LHCN-M2 (cell line): Measurements from ENCODE around the gene UCKL1. TPM values are rescaled to one million over a fixed set of nuclear protein-coding genes. Genes with fewer than 3 reads are reported as not detected.
"Not testable (repeated sequence)": the region's sequence is repeated elsewhere in the genome, so short reads cannot be mapped to it uniquely, and the experiment has no call there.

Experiments used
- DNase-seq: peaks from one replicate; pipeline ENCODE4 v3.0.0-alpha.2; 2012; ENCODE audit warnings: low read depth
- total RNA-seq: library from RNA; depleted of rRNA; stranded (reverse); fragments of >200 nt; gene quantifications from 2 replicates; pipeline ENCODE4 v1.2.3, GENCODE V29; 2014

The UCKL1 gene
- total RNA-seq, 1 experiment from 2014 or later = 22.8 TPM

DNA sequence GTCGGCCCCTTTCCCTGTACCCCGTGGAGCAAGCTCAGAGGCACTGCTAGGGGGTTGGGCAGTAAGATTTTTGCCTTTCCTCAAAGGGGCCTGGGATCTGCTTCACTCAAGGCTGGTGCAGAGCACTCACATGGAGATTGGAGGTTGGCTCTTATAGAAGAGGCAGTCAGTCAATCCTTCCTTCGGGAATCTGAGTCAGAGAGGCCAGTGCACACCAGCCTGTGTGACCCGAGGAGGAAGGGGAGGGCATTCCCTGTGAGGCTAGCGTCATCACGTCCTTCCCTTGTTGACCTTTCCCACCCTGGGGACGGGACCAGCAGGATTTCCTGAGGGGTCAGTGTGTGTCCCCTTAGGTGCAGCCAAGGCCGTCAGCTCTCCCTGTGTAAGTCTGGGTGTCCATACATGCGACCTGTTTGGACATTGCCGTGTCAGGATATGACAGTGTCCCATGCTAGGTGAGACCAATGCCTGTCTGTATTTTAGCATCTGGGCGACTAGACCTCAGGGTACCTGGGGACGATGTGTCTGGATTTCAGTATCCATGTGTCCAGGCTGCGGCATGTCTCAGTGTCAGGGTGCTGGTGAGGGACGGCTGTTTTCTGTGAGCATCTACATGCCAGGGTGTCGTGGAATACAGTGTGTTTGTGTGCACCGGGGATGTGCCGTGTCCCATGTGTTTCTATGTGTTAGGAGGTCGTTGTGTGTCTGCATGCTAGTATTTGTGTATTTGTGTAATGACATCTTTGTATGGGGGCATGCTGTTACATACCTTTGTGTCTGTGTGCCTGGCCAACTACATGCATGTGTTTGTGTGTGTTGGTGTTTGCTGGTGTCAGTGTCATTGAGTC is 16.3 kb upstream of the UCKL1 start:
- DNase-seq = no peak

DNA sequence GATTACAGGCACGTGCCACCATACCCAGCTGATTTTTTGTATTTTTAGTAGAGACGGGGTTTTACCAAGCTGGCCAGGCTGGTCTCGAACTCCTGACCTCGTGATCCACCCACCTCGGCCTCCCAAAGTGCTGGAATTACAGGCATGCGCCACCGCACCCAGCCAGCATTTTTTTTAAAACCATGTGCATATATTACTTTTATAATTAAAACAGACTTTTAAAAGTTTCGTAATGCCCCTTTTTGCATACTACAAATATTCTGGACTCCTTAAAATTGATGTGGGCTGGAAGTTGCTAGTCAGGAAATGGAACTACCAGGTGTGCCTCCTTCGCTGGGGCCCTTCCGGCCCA is 15.7 kb upstream of the UCKL1 start:
- not testable (repeated sequence) for DNase-seq

DNA sequence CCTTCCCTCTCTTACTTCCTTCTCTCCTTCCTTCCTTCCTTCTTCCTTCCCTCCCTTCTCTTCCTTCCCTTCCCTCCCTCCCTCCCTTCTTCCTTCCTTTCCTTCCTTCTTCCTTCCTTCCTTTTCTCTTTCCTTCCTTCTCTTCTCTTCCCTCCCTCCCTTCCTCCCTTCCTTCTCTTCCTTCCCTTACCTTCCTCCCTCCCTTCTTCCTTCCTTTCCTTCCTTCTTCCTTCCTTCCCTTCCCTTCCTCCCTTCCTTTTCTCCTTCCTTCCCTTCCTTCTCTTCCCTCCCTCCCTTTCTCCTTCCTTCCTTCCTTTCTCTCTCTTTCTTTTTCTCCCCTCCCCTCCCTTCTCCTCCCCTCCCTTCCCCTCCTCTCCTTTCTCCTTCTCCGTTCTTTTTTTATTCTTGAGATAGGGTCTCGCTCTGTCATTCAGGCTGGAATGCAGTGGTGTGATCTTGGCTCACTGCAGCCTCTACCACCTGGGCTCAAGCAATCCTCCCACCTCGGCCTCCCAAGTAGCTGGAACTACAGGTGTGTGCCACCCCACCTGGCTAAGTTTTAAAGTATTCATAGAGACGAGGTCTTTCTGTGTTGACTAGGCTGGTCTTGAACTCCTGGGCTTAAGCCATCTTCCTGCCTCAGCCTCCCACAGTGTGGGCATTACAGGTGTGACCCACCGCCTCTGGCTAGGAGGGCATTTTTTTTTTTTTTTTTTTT is 14.7 kb upstream of the UCKL1 start:
- no peak for DNase-seq

DNA sequence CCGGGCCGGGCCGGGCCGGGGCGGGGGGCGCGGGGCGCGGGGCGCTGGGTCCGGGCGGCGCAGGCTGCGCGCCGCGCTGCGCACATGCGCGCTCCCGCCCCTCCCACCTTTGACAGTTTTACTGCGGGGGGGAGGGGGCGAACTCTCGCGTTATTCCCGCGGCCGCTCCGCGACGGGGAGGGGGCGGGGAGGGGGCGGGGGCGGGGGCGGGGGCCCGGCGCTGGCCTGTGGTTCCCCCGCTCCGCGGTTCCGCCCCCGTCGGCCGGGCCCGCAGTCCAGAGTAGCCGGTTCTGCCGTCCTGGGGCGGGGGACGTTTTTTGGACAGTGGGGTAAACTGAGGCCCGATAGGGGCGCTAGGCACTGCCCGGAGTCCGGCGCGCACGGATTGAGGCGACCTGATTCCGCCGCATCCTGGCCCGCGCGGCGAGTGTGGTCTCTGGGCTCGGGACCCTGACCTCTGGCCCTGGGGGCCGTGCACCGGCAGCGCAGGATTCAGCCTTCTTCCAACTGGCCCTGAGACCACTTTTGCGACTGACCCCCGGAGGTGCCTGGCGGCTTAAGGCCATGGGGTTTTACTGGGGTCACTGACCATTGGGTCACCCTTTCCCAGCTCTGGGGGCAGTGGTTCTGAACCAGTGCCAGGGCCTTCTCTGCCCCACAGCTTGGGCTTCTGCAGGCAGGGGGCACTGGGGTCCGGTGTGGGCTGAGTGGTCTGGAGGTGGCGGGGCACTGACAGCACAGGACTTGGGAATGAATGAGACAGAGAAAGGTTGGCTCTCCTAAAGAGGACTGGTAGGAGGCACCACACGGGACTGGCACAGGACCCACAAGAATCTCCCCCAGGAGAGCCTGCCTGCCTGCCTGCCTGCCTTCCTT is 13.9 kb upstream of the UCKL1 start, which contains the start of gene ZNF512B:
Gene ZNF512B (minus strand): TSS at position 93 of the 876 bp plus-strand sequence. CDS start 1,980 bp downstream, outside the sequence.
- DNase-seq = peak; percentile 49

DNA sequence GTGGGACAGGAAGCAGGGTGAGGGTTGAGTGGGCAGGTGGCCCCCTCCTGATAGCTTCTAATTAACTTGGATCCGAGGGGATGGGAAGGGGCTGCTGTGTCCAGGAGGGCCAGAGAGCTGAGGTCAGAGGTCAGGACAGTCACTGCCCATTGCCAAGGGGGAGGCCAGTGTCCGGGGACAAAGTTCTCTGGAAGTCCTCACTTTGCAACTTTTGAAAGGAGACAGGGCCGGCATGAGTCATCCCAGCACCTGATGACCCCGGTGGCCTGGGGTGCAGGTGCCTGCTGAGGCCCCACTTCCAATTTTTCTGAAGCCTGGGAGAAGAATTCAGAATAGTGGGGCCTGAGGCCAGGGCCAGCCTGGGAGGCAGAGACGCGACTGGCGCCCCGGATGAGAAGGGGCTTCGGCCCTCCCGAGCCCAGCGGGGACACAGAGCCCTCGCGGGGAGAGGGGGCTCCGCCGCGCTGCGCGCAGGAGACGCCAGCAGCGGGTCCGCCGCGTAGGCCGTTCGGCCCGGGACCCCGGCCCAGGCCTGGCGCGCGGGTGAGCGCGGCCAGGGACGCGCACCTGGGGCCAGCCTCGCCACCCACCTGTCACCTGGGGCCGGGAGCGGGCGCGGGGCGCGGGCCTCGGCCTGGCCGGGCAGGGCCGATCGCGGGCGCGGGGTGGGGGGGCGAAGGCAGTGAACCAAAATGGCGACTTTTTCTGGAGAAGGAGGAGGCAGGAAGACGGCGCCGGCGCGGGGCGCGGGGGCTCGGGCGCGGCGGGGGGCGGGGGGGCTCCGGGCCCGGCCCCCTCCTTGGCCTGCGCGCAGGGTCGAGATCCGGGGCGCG is 12.9 kb upstream of the UCKL1 start:
- DNase-seq = no peak

DNA sequence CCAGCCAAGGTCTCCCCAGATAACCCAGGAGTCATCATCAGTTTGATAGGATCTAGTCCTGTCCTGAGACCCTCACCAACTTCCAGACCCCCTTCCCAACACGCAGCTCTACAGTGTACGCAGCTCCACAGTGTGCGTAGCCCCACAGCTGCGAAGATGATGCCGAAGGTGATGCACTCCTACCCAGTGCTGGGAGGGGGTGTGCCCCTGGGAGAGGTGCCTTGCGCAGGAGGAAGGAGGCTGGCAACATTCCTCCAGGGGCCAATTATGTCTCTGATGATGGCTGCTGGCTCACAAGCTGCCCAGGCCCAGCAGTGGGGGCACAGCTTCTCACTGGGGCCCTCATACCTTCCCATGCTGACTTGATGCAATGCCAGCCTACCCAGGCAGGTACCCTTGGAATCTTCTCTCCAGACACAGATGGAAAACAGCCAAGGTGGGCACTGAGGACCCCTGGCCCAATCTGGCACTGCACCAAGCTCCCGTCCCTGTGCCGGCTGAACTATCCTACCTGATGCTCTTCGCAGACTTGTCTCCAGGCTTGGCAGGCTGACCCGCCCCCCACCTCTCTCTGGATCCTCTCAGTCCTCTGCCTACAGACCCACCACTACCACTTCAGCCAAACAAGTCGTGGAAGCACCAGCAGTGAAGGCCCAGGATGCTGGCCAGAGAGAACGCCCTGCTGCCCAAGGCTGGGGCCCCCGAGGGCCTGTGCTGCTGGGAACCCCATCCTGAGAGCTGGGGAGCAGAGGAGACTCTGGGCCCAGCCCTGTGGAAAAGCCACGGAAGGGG is 12.1 kb upstream of the UCKL1 start:
- no peak for DNase-seq

DNA sequence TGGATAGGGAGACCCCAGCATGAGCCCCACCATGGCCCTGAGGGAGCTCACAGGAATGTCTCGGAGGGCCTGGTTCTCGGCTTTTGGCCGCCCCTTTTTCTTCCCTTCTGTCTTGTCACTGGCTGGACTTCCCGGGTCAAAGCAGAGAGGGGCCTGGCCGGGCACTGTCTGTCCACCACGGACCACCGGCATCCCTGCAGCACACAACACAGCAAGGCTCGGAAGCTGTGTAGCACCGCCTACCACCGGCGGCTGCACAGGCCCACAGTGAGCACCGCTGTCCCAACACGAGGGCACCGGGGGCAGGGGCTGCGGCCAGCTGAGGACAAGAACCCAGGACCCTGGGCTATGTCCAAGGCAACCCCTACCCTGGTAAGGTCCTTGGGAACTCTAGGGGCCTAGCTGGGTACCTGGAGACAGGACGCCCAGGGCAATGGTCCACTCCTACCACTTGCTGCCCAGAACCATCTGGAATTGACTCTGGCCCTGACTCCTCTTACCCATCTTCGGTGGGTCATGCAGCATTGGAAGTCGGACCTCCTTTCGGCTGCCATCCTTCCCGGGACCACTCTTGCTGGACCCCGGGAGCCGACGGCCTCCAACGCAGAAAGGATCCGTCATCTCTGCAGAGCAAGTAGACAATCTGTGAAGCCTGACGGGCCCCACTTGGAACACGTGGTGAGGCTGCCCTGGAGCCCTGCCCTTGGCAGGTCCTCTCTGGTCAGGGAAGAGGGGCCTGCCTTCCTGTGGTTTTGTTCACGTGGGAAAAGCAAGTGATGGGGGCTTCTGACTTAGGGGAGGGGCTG is 11.3 kb upstream of the UCKL1 start:
- DNase-seq = no peak

DNA sequence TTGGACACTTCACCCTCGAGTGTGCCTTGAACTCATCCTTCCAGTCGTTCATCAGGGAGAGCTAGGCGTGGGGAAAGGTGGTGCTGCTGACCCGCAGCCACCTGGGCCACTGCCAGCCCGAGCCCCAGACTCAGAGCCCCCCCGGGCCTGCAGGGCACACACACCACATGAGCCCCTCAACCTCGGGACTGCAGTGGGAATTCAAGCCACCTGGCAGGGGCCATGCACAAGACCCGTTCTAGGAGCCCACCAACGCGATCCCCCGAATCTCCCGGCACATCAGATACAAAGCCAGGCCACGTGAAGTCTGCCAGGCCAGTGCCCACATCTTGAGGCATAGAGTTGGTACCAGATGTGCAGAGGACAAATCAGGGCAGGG is 10.7 kb upstream of the UCKL1 start:
- no peak for DNase-seq

DNA sequence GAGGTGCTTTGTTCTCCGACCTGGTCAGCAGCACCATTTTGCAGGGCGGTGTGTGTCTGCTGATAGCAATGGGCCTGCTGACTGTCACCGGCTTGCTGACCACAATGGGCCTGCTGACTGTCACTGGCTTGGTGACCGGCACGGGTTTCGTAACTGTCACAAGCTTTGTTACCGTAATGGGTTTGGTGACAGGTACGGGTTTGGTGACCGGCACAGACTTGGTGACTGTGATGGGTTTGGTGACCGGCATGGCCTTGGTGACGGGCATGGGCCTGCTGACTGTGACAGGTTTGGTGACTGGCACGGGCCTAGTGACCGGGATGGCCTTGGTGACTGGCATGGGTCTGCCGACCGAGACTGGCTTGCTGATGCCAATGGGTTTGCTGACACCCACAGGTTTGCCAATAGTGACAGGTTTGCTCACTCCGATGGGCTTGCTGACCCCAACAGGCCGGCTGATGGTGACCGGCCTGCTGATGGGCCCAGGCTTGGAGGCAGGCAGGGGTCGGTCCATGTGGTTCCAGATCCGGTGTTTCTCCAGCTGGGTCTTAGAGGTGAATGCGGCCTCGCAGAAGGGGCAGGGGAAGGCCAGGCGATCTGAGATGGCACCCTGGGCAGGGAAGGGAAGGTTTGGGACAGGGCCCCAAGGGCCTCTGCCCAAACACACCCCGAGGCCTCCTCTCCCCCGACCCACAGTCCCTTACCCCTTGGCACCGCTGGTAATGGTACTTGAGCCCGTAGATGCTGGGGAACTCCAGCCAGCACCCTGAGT is 10.1 kb upstream of the UCKL1 start:
- no peak for DNase-seq

DNA sequence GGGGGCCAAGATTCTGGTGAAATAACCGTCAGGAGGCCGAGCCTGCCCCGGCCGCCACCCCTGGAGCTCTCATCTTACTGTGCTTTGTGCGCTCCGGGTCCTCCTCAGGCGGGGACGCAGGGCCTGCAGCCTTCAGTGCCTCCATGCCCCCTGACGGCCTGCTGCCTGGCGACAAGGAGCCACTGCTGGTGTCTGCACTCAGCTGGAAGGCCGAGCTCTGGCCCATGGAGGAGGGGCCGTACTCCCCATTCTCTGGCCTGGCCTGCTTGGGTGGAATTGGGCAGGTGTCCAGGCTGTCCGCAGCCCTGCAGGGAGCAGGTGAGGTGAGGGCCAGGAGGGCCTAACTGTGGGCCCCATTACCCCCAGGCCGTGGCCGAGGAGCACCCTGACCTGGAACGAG is 8.2 kb upstream of the UCKL1 start:
- no peak for DNase-seq

DNA sequence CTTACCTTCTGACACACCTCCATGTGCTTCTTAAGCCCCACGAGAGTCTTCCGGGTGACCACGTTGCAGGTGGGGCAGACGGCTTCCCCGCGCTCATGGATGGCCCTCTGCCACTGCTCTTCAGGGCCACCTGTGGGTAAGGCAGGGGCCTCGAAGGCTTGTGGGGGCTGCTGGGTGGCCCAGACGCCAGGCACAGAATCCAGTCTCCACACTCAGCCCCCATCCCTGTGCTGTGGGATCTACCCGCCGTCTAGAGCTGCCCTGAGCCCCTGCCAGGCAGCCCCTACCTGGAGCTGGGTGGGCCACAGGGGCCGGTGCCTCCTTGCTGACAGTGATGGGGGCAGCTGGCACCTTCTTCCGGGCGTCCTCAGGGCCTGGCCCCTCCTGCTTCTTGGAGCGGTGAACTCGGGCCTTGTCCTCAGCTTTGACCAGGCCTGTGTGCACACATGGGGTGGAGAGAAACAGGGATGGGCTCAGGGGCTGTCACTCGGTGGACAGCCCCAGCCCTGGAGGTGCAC is 7.6 kb upstream of the UCKL1 start:
- DNase-seq = no peak

DNA sequence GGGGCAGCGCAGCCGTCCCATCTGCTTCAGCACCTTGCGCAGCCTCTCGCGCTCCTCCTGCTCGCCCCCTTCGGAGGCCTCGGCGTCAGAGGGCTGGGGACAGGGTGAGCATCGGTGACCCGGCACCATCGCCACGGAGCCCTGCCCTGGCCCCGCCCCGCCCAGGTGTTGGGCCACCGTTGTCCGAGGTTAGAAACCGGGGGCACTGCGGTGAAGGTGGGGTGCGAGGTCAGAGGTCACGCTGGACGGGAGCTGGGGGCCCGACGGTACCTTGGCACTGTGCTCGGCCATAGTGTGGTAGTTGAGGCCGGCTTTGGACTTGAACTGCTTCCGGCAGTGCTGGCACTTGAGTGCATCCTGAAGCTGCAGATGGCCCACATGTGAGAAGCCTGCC is 7.1 kb upstream of the UCKL1 start:
- no peak for DNase-seq

DNA sequence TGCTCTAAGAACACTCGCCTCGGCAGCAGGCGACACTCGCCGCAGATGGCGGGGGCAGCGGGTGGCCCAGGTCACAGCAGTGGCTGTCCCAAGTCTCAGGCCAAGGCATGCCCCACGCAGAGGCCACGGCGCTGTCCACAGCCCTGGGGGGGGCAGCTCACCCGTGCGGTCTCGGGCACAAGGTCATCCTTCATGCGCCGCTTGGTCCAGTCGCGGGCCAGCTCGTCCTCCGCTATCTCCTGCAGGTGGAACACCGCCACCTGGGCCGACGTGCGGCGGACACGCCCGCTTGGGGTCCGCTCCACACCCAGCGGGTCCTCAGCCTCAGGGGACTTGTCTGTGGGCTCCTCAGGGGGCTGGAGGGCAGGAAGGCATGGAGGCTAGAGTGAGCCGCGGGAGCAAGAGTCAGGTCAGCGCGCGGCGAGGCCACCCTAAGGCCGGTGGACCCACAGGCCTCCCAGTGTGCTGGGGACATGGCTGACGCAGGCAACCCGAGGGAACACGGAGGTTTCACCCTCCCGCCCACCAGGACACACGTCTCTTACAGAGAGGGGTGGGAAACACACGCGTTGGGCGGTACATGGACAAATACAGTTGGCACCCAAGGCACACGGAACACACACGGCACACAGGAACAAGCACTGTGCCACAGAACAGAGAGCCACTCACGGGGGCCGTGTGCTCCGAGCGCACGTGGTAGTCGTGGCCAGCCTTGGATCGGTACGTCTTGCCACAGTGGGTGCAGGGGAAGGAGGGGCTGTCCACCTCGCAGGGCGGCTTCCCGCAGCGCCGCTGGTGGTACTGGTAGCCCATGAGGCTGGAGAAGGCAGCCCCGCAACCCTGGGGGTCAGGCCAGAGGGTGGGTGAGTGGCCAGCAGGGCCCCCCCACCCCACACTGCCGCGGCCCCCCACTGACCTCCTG is 6.5 kb upstream of the UCKL1 start:
- no peak for DNase-seq

DNA sequence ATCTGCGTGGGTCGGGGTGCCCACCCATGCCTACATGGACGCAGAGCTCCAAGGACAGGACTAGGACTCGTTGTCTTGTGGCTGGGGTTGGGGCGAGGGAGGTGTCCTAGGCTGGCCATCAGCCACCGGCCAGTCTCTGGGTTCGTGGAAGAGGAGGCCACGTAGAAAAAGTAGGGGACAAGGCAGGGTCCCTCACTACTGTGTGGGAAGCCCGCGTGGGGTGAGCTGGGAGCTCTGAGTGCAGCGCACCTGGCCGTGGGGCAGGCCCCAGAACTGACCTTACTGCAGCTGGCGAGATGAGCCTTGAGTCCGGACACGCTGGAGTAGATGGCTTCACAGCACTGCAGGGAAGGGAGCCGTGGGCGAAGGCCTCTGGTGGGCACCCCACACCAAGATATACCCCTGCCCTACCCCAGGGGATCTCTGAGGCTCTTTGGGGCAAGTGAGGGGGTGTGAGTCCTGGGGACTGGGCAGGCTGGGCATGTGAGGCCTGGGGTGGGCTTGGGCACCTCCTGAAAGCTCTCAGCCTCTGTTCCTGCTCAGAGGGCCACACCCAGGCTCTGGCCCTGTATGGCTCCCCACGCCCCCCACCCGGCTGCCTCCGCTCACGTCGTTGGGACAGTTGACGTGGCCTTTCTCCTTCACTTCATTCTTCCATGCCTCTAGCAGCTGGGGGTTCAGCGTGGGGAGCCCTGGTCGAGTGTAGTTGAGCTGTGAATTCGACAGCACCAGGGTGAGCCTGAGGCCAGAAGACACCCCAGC is 5.6 kb upstream of the UCKL1 start:
- DNase-seq = no peak

DNA sequence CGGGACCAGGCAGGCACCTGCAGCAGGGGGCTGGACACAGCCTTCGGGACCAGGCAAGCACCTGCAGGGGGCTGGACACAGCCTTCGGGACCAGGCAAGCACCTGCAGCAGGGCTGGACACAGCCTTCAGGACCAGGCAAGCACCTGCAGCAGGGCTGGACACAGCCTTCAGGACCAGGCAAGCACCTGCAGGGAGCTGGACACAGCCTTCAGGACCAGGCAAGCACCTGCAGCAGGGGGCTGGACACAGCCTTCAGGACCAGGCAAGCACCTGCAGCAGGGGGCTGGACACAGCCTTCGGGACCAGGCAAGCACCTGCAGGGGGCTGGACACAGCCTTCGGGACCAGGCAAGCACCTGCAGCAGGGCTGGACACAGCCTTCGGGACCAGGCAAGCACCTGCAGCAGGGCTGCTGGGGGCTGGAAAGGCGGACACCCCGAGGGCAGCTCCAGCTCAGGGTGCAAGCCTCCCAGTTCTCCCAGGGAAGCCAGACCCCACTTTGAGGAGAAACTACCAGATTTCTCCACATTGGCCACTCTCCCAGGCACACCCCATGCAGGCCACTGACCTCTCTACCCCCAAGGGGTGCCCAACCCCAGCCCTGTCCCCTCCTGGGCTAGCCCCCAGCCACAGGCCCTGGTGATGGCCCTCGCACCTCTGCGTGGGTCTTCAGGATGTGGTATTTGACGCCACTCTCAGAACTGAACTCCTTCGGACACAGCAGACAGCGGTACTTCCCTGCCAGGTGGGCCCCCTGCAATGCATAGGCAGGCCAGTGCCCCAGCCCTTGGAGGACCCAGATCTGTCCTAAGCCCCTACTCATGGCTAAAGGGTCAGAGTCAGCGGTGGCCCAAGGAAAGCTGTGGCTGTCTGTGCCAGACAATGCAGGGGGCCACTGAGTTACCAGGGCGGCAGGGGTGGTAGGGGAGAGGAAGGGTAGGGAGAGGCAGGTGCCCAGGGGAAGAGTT is 4.7 kb upstream of the UCKL1 start:
- not testable (repeated sequence) for DNase-seq
